SH-SY5Y (cell line): Measurements from ENCODE around the gene AK8.

Source experiments
- GATA2 ChIP-seq: IDR thresholded peaks from 2 replicates; pipeline ENCODE4 v1.6.1; 2011; ENCODE audit warnings: mild to moderate bottlenecking, low read depth, low read length
- GATA3 ChIP-seq: IDR thresholded peaks from 2 replicates; pipeline ENCODE4 v1.6.1; 2011; ENCODE audit warnings: low read depth, mild to moderate bottlenecking, low read length, moderate library complexity

DNA sequence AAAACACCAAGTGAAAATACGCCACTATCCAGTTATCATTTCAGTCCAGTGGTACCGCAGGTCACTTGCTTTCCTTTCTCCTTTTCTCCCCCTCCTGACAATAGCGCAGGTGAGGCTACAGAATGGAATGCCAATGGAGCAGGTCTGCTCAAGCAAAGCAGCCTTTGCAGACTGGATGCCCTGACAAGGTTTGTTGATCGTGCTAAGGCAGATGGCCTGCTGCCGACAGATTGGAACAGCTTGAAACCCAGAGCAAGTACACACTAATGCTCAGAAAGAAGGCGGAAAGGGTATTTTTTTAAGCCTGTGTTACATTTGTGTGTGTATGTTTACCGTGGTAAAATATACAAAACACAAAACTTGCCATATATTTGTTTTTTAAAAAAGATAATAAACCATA, 20.0 kb upstream of the AK8 start:
- TF ChIP-seq GATA3 (no peak), GATA2 (no peak)
